Fibroblast of lung (primary cell): Measurements from ENCODE around the gene FBLN2.

ENCODE experiments used
- CTCF ChIP-seq, 2 donors: IDR thresholded peaks in 1 of 2; conservative IDR thresholded peaks in 1 of 2; 1 replicate in 1 of 2; 2 replicates in 1 of 2; pipeline ENCODE4 v1.5.1; 2011 to 2012; ENCODE audit warnings: low read length in 2 of 2, control low read depth in 1 of 2, inconsistent platforms in 1 of 2, low read depth in 1 of 2, mild to moderate bottlenecking in 1 of 2
- EZH2 ChIP-seq: IDR thresholded peaks from 2 replicates; pipeline ENCODE4 v1.5.1; 2012; ENCODE audit warnings: low read length, control low read depth, mild to moderate bottlenecking; ENCODE audit errors: missing control alignments

GRCh38 chr3:13505147-13506130, 43.5 kb upstream of the FBLN2 start:
- TF ChIP-seq CTCF (conservative IDR thresholded peaks at IDR 0.05 in 1 of 2, IDR thresholded peaks at IDR 0.05 in 1 of 2; ENCODE audit: low read depth in 1 of 2, low read length in 2 of 2), result no peak
- no peak for TF ChIP-seq EZH2
